HT-29 (cell line): Measurements from ENCODE around the gene GPC5. TPM values are rescaled to one million over a fixed set of nuclear protein-coding genes. Genes with fewer than 3 reads are reported as not detected.
"Not testable (repeated sequence)": the region's sequence is repeated elsewhere in the genome, so short reads cannot be mapped to it uniquely, and the experiment has no call there.

Experiments
- DNase-seq: peaks from one replicate; pipeline ENCODE4 v3.0.0-alpha.2; 2015; ENCODE audit warnings: low spot score
- total RNA-seq: library from RNA; depleted of rRNA; stranded (reverse); fragments of >200 nt; shearing (Covaris generic); gene quantifications from 2 replicates; pipeline ENCODE4 v1.2.3, GENCODE V29; 2014

The GPC5 gene
- total RNA-seq, 1 experiment from 2014 or later, result not detected

GRCh38 chr13:91773591-91774227 is 375.3 kb downstream of the GPC5 start:
- no peak for DNase-seq

- no peak for DNase-seq
These were observed 376.0 kb downstream of the GPC5 start for GRCh38 chr13:91774397-91774796.

DNA sequence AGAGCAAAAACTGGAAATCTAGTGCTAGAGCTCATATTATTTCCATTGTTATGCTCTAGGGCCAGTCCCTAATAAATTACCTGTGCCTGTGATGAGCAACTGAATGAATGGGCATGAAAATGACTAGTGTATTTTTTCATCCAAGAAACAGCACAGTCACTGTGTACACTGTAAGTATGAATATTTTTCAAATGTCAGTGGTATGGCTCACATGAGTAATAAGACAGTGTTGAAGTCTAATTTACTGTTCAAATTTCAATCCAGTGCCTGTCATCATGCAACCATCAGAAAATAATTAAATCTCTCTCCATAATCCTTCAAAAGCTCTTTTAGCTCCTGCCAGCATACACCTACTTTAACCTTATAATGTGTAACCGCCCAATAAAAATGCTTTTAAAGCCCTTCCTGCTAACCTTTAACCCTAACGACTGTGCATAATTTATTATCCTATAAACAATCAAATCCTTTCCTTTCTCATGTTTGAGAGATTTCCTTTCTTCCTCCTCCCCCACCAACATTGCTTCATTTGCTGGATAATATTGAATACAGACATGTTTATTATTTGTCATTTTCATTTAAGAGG is 378.3 kb downstream of the GPC5 start:
- peak; percentile 33 for DNase-seq

DNA sequence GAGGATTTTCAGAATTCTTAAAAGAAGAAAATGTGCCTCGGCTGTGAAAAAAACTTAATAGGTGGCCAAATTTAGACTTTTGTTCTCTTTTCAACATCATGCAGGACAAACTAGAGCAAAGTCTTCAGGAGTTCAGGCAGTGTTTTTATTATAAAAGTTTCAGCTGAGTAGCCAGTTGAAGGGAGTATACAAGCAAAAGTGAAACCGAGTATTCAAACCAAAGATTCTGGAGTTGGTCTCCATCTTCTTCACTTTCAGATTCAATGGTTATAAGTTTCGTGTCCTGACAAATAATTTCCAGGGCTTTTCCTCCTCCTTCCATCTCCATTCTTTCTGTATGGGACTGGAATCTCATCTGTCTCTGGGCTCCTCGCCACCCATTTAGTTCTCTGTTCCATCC is 379.7 kb downstream of the GPC5 start:
- DNase-seq, result no peak

GRCh38 chr13:91781982-91782691 is 383.7 kb downstream of the GPC5 start:
- peak; percentile 31 for DNase-seq

- no peak for DNase-seq
These were observed 387.2 kb downstream of the GPC5 start for GRCh38 chr13:91785431-91786119.

DNA sequence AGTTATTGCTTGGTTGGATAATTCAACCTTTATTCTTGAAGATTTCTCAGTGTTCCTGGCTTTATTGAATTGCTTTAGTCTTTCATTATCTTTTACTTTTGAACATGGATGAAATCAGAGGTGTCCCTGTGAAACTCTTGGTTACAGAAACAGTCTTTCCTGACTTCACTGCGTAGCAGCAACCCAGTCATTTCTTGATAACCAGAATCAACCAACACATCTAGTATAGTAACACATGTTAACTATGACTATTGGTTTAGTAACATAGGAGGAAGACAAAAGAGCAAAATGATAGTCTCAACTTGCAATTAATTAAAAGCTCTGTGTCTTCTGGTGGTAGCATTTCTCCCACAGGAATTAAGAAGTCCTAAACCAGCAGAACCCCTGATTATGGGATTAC is 393.6 kb downstream of the GPC5 start:
- no peak for DNase-seq

DNA sequence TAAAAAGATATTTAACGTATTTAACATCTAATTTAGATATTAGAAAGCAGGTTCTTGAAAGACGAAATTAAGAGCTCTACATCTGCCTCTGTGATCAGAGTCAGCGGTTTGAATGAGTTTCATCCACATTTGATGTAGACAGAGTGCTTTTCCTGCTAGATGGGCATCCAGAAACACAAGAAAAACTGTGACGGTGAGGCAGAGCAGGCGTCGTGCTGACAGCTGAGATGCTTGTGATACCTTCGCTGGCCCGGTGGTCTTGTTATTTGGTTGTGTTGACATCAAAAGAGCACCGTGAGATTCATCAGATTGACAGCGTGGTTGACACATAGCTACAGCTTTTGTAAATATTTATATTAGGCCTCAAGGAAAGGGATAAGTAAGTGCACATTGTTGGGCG is 399.1 kb downstream of the GPC5 start:
- no peak for DNase-seq

DNA sequence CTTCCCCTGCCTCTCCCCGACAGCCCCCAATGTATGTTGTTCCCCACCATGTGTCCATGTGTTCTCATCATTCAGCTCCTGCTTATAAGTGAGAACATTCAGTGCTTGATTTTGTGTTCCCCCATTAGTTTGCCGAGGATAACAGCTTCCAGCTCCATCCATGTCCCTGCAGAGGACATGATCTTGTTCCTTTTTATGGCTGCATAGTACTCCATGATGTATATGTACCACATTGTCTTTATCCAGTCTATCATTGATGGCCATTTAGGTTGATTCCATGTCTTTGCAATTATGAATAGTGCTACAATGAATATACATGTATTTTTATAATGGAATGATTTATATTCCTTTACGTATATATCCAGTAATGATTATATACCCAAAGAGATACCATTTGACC is 399.9 kb downstream of the GPC5 start:
- not testable (repeated sequence) for DNase-seq

DNA sequence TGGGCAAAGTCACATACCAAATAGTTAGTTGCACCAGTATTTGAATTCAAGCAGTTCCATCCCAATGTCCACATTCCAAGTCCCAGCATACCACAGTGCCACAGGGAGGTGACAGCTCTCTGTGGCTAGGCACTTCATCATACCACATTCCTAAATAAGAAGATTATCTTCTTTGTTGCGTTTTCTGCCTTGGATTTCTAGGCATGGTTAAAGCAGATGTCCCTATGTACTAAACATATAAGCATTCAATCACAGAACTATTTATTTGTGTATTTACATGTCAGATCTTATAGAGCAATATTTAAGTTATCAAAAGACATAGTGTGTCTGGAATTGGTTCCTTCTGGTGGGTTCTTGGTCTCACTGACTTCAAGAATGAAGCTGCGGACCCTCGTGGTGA is 403.4 kb downstream of the GPC5 start:
- not testable (repeated sequence) for DNase-seq

DNA sequence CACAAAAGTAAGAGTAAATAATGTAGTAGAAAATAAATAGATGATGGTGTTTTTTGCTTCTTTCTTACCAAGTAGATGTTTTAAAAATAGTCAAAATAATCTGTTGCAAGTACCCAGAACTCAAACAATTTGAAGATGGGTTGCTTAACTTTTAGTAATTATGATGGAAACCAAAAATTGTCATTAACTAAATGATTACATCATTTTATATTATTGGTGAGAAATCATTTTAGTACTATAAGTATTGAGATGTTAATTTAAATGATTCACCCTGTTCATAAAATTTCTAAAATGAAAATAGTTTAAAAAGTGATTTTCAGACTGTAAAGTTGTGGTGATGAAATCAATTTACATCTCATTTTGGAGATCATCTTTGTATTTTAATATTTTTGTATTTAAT is 404.5 kb downstream of the GPC5 start:
- no peak for DNase-seq

DNA sequence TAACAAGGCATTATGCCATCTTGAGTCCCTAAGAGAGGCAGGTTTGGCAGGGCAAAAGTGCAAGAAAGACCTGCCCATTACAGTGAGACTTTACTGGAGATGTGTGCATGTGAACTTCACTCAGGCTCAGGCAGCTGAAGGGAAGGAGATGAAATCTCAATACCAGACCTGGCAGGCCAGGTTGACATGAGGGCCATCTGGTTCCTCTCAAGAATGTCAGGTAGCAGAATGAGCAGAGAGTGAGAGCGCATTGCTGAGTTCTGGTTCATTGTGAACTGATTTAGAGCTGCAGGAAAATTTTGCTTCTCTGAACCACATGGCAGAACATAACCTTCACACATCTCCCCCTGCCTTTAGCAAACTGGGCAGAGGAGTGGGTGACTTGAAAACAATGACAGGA is 406.3 kb downstream of the GPC5 start:
- DNase-seq, result no peak

- peak; percentile 28 for DNase-seq
These were observed 407.2 kb downstream of the GPC5 start for GRCh38 chr13:91805605-91806004.

DNA sequence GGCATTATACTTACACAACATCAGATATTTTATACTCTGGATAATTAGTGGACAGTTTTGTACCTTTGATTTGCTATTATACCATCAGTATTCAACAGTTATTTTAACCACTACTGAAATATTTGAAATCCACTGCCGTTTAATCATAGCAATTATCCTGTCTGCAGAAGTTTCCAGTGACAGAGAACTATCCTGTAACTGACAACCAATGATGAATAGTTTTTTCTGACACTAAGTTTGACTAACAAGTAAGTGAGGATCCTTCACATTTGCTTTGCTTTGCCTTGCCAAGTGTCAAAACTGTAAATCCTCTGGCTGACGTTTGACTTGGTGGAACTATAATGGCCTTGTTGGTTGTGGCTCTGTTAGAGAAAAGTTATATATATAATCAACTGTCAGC is 410.7 kb downstream of the GPC5 start:
- no peak for DNase-seq

DNA sequence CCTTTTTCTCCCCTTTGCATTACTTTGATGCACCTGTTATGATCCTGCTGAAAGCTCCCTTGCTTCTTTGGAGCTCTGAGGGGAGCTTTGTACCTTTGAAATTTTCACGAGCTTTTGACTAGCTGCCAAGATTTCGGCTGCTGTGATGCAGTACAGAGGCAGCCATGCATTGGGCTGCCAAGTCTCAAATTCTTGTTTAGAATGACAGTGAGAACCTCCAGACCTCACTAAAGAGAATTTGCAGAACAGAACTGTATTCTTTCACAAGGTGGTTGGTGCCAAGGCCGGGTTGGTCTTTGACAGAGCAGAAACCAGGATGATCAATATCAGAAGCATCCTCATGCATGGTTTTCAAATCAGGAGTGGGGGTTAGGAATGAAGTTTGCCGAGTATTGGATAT is 414.8 kb downstream of the GPC5 start:
- DNase-seq, result no peak

GRCh38 chr13:91816263-91816807 is 417.9 kb downstream of the GPC5 start:
- DNase-seq, result no peak

DNA sequence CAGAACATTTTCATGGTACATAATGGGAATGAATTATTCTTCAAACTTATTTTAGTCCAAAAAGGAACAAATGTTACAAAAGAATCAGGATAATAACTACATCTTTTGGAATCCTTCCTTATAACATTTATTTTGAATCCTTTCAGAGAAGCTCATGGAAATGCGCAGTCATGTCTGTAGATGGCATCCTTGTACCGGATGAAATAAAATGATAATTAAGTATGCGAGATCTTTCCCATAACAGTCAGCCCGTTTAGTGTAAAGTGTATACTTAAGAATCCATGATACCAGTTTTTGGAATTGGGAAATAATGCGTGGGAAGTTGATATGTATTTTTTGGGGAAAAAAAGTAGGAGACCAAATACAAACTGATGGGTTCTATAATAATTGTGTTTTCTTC is 418.8 kb downstream of the GPC5 start:
- peak; percentile 60 for DNase-seq

DNA sequence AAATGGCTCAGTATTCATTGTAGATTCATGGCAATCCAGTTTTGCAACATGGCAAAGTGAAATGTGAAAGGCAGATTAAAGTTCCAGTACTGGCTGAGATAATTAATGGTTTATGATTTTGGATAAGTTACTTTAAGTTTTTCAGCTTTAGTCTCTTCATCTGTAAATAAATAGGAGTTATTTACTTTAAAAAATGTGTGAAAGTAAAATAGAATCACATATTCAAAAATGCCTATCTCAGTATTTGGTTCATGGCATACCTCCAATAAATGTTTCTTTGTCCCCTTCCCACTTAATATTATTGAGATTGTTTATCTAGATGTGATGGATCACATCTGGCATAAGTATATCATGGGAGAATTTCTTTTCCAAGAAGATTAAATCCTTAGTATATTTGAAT is 426.0 kb downstream of the GPC5 start:
- no peak for DNase-seq

DNA sequence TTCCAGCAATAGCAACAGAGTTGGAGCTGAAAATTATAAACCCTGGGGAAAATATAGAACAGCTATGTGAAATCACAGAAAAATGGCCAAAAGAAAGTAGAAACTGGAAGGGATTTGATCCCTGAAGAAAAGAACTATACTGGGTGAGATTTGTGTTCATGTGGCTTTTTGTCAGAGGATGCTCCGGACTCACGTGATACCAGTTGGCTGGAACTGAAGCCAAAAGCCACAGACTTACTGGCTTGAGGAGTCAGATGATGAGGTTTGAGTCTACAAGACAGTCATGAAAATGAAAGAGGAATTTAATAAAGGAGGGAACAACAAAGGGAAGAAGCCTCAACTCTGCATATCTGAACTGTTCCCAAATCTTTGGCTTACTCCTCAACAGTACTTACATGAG is 427.1 kb downstream of the GPC5 start:
- DNase-seq, result no peak

DNA sequence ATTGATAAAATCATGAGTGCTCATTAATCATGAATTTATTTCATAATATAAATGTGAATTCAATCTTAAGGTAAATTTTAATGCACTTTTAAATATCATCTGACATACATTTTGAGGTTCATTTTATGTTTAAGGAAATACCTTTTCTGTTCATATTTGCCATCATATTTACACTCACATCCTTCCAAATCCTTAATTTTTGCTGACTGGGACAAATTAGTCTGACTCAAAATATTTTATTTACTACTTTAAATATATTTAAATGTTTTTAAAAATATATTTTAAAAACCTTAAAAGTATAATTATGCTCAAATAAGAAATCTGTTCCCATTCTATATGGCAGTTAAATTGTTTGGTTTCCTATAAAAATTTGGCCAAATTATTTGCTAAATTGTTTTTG is 438.1 kb downstream of the GPC5 start:
- DNase-seq, result no peak

GRCh38 chr13:91845612-91846011 is 447.2 kb downstream of the GPC5 start:
- no peak for DNase-seq

GRCh38 chr13:91863699-91864098 is 465.3 kb downstream of the GPC5 start:
- no peak for DNase-seq
